Hepatocyte (in vitro differentiated cells): Measurements from ENCODE around the gene CTAG2. TPM values are rescaled to one million over a fixed set of nuclear protein-coding genes. Genes with fewer than 3 reads are reported as not detected.

Source experiments
- DNase-seq: peaks from one replicate; pipeline ENCODE4 v3.0.0-alpha.2; 2016; ENCODE audit warnings: low spot score
- H2AFZ ChIP-seq: fragments of 200-600 bp; sonication (generic); 2 replicates; pipeline ENCODE4 v1.6.0; 2016; ENCODE audit warnings: antibody characterized with exemption, mild to moderate bottlenecking
- H3K27ac ChIP-seq: fragments of 200-600 bp; sonication (generic); 2 replicates; pipeline ENCODE4 v1.5.1; 2016; ENCODE audit warnings: mild to moderate bottlenecking
- H3K27me3 ChIP-seq: fragments of 200-600 bp; sonication (generic); 2 replicates; pipeline ENCODE4 v1.6.1; 2016
- H3K36me3 ChIP-seq: fragments of 200-600 bp; sonication (generic); replicated peaks from 2 replicates; pipeline ENCODE4 v1.5.1; 2016; ENCODE audit warnings: low read depth; ENCODE audit not compliant: insufficient read depth
- H3K4me1 ChIP-seq: fragments of 200-600 bp; sonication (generic); 2 replicates; pipeline ENCODE4 v1.5.1; 2016; ENCODE audit warnings: mild to moderate bottlenecking, moderate library complexity; ENCODE audit not compliant: insufficient read depth
- H3K4me2 ChIP-seq: fragments of 200-600 bp; sonication (generic); 2 replicates; pipeline ENCODE4 v1.6.0; 2016
- H3K4me3 ChIP-seq: fragments of 200-600 bp; sonication (generic); 2 replicates; pipeline ENCODE4 v1.5.1; 2016; ENCODE audit warnings: mild to moderate bottlenecking
- H3K79me2 ChIP-seq: fragments of 200-600 bp; sonication (generic); 2 replicates; pipeline ENCODE4 v1.6.0; 2017; ENCODE audit warnings: mild to moderate bottlenecking
- H3K9me2 ChIP-seq: fragments of 200-600 bp; sonication (generic); replicated peaks from 2 replicates; pipeline ENCODE4 v1.6.0; 2017; ENCODE audit warnings: mild to moderate bottlenecking; ENCODE audit not compliant: insufficient read depth
- H3K9me3 ChIP-seq: fragments of 200-600 bp; sonication (generic); 2 replicates; pipeline ENCODE4 v1.5.1; 2016; ENCODE audit warnings: low read depth, mild to moderate bottlenecking
- H4K20me1 ChIP-seq: fragments of 200-600 bp; sonication (generic); 2 replicates; pipeline ENCODE4 v1.6.0; 2016; ENCODE audit warnings: mild to moderate bottlenecking; ENCODE audit not compliant: insufficient read depth, poor library complexity, severe bottlenecking
- EZH2 ChIP-seq: fragments of 200-600 bp; sonication (generic); IDR thresholded peaks from 2 replicates; pipeline ENCODE4 v1.6.1; 2016; ENCODE audit warnings: antibody characterized with exemption, mild to moderate bottlenecking, borderline replicate concordance
- EZH2phosphoT487 ChIP-seq: fragments of 200-600 bp; sonication (generic); IDR thresholded peaks from one replicate; pipeline ENCODE4 v1.6.1; 2018; ENCODE audit warnings: antibody characterized with exemption, mild to moderate bottlenecking, low read depth, moderate library complexity; ENCODE audit not compliant: unreplicated experiment, severe bottlenecking
- WGBS: methylation state at CpG from one replicate; pipeline ENCODE4 v1.1.6; 2016; ENCODE audit warnings: low lambda C conversion rate; ENCODE audit errors: missing lambda C conversion rate; 5-methylcytosine and 5-hydroxymethylcytosine counted together
- polyA plus RNA-seq: library from polyadenylated mRNA; unstranded; fragments of >200 nt; fragmentation: Nextera tagmentation; extraction: Ambion mirVana; gene quantifications from 2 replicates; pipeline ENCODE4 v1.2.1, GENCODE V29; 2016
- total RNA-seq: library from RNA; depleted of rRNA; stranded (reverse); fragments of >200 nt; gene quantifications from 2 replicates; pipeline ENCODE4 v1.2.3, GENCODE V29; 2014
- TF ChIP-seq, protein P1 (sequence below): fragments of 200-600 bp; sonication (generic); IDR thresholded peaks from 2 replicates; pipeline ENCODE4 v1.5.1; 2016; ENCODE audit warnings: antibody characterized with exemption, mild to moderate bottlenecking; ENCODE audit not compliant: poor library complexity

CTAG2 gene
- total and polyA plus RNA-seq, 2 experiments from 2014 or later, result not detected

DNA sequence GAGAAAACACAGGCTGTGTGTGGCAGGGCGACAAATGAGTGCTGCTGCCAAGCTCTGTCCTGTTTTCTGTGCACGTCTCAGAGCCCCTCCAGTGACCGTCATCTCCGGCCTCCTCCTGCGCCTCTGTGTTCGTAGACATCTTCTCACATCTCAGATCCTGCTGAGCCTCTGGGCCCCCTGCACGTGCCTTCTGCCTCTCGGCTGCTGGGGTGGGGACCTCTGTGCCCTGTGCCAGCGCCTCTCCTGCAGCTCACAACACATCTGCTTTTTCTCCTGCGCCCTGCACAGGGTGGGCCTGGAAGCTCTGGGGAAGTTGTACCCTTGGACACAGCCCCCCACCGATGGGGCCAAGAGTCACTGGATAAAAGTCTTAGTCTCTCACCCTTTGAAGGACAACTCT is 2.4 kb upstream of the CTAG2 start:
- 77% methylated on average over 11 of the region's 11 CpGs for WGBS
- peak; percentile 1 for DNase-seq
- H3K4me3 ChIP-seq, result no peak overlapping the region
- H3K4me1 ChIP-seq, result no peaks in the 10 kb centered on the region
- H3K36me3 ChIP-seq, result no peaks in the 10 kb centered on the region
- H3K9me3 ChIP-seq, result no peaks in the 10 kb centered on the region
- H2AFZ ChIP-seq, result no peak overlapping the region
- no peaks in the 10 kb centered on the region for H4K20me1 ChIP-seq
- no peaks in the 10 kb centered on the region for H3K9me2 ChIP-seq
- H3K27me3 ChIP-seq, result no peaks in the 10 kb centered on the region
- no peak for TF ChIP-seq EZH2
- no peak for TF ChIP-seq EZH2phosphoT487
- TF ChIP-seq, protein P1, sequence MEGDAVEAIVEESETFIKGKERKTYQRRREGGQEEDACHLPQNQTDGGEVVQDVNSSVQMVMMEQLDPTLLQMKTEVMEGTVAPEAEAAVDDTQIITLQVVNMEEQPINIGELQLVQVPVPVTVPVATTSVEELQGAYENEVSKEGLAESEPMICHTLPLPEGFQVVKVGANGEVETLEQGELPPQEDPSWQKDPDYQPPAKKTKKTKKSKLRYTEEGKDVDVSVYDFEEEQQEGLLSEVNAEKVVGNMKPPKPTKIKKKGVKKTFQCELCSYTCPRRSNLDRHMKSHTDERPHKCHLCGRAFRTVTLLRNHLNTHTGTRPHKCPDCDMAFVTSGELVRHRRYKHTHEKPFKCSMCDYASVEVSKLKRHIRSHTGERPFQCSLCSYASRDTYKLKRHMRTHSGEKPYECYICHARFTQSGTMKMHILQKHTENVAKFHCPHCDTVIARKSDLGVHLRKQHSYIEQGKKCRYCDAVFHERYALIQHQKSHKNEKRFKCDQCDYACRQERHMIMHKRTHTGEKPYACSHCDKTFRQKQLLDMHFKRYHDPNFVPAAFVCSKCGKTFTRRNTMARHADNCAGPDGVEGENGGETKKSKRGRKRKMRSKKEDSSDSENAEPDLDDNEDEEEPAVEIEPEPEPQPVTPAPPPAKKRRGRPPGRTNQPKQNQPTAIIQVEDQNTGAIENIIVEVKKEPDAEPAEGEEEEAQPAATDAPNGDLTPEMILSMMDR, result no peak
- no peaks in the 10 kb centered on the region for H3K79me2 ChIP-seq
- H3K4me2 ChIP-seq, result no peak overlapping the region
- H3K27ac ChIP-seq, result no peak overlapping the region

DNA sequence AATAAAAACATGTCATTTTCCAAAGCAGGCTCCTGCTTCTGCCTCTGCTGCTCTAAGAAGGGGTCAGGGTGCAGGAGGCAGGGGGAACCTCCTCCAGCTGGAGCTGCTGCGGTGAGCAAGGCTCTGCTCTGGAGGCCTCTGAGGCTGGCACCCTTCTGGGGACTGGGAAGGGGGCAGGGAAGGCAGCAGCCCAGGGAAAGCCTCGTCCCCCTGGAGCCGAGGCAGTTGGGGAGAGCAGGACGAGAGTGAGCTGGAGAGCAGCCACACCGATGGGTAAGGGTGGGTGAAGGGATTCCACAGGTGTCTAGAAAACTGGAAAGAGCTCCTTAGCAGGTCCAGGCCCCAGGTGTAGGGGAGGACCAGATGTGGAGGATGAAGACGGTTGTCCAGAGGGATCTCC is 2.0 kb upstream of the CTAG2 start:
- no peaks in the 10 kb centered on the region for H3K36me3 ChIP-seq
- TF ChIP-seq EZH2, result no peak
- TF ChIP-seq EZH2phosphoT487, result no peak
- TF ChIP-seq, protein P1, result no peak
- no peak overlapping the region for H3K4me2 ChIP-seq
- no peaks in the 10 kb centered on the region for H3K9me2 ChIP-seq
- no peak overlapping the region for H2AFZ ChIP-seq
- peak; percentile 1 for DNase-seq
- H4K20me1 ChIP-seq, result no peaks in the 10 kb centered on the region
- no peak overlapping the region for H3K27ac ChIP-seq
- H3K4me1 ChIP-seq, result no peaks in the 10 kb centered on the region
- WGBS, result 88% methylated on average over 6 of the region's 6 CpGs
- H3K79me2 ChIP-seq, result no peaks in the 10 kb centered on the region
- no peaks in the 10 kb centered on the region for H3K27me3 ChIP-seq
- H3K9me3 ChIP-seq, result no peaks in the 10 kb centered on the region
- no peak overlapping the region for H3K4me3 ChIP-seq

DNA sequence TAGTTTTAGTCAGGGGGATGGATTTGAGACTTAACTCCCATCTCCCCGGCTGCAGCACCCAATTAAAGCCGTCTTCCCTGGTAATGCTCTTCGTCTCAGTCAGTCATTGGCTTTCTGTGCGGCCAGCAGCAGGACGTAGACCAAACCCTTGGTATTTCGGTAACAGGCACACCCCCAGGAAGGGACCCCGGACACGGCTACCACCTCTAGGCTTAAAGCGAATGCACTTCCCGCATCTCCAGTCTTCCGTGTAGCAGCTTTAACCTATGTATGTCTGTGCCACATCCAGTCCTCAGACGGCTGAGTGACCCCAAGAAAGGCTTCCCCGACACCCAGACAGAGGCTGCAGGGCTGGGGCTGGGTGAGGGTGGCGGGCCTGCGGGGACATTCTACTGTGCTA is 1.5 kb upstream of the CTAG2 start:
- H3K36me3 ChIP-seq, result no peaks in the 10 kb centered on the region
- no peaks in the 10 kb centered on the region for H3K9me2 ChIP-seq
- no peak overlapping the region for H3K27ac ChIP-seq
- TF ChIP-seq EZH2phosphoT487 (no peak), EZH2 (no peak)
- TF ChIP-seq, protein P1, result no peak
- H3K79me2 ChIP-seq, result no peaks in the 10 kb centered on the region
- H3K4me2 ChIP-seq, result no peak overlapping the region
- H3K4me3 ChIP-seq, result no peak overlapping the region
- no peaks in the 10 kb centered on the region for H3K9me3 ChIP-seq
- peak; percentile 1 for DNase-seq
- H2AFZ ChIP-seq, result no peak overlapping the region
- H3K27me3 ChIP-seq, result no peaks in the 10 kb centered on the region
- no peaks in the 10 kb centered on the region for H3K4me1 ChIP-seq
- H4K20me1 ChIP-seq, result no peaks in the 10 kb centered on the region
- WGBS, result 86% methylated on average over 15 of the region's 15 CpGs

DNA sequence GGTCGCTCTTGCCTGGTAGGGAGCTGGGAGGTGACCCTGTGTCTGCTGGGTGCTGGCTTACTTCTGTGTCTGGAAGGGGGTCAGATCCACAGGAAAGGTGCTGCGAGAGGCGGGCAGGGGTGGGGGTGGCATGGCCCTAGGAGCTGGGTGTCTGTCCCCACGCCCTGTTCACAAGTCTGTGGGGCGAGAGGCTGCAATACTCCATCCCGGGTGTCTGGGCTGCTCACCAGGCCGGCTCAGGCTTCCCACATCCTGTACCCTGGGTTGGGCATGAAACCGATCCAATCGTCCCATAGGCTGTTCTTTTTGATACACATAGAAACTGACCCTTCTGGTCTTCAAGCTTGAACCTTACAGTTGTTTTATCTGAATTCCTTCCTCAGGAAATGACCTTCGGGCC is 993 bp upstream of the CTAG2 start:
- Histone ChIP-seq H4K20me1 (no peaks in the 10 kb centered on the region), H3K79me2 (no peaks in the 10 kb centered on the region), H3K4me1 (no peaks in the 10 kb centered on the region), H3K4me2 (no peak overlapping the region), H3K9me2 (no peaks in the 10 kb centered on the region), H3K36me3 (no peaks in the 10 kb centered on the region), H2AFZ (no peak overlapping the region), H3K27ac (no peak overlapping the region), H3K9me3 (no peaks in the 10 kb centered on the region), H3K27me3 (no peaks in the 10 kb centered on the region), H3K4me3 (no peak overlapping the region)
- TF ChIP-seq EZH2phosphoT487 (no peak), EZH2 (no peak)
- TF ChIP-seq, protein P1, result no peak
- peak; percentile 1 for DNase-seq
- 92% methylated on average over 10 of the region's 10 CpGs for WGBS
